Stimulated activated naive CD4-positive, alpha-beta T cell (primary cell): ENCODE data around the gene WEE2.

Experiments used
- DNase-seq, 6 experiments: peaks; one replicate each; lab custom pipeline; 2025; lab: John Stamatoyannopoulos, UW

Gene WEE2

GRCh38 chr7:141691540-141691939, 16.6 kb upstream of the WEE2 start:
- DNase-seq: no peak

- no peak for DNase-seq
Observed at GRCh38 chr7:141691961-141692360, 16.2 kb upstream of the WEE2 start.

GRCh38 chr7:141693082-141693481, 15.1 kb upstream of the WEE2 start:
- DNase-seq: no peak

- no peak for DNase-seq
Observed at GRCh38 chr7:141695803-141696289, 12.3 kb upstream of the WEE2 start.

GRCh38 chr7:141696348-141696747, 11.8 kb upstream of the WEE2 start:
- no peak for DNase-seq

- DNase-seq: no peak
Observed at GRCh38 chr7:141697211-141697871, 10.8 kb upstream of the WEE2 start.

GRCh38 chr7:141698247-141699015, 9.7 kb upstream of the WEE2 start:
- peak in 1 of 6 experiments; percentile 21 for DNase-seq

- no peak for DNase-seq
Observed at GRCh38 chr7:141699860-141700259, 8.3 kb upstream of the WEE2 start.

GRCh38 chr7:141700296-141700847, 7.8 kb upstream of the WEE2 start:
- peak in 1 of 6 experiments; percentile 21 for DNase-seq

- DNase-seq: peak in 3 of 6 experiments; percentile 4 to 35 (median 23)
Observed at GRCh38 chr7:141700848-141701371, 7.2 kb upstream of the WEE2 start.

- DNase-seq: peak; percentile 57 to 76 (median 66)
Observed at GRCh38 chr7:141701489-141702046, 6.6 kb upstream of the WEE2 start.

- peak; percentile 38 to 65 (median 50) for DNase-seq
Observed at GRCh38 chr7:141702047-141702567, 6.0 kb upstream of the WEE2 start, which contains the start of gene DENND11. Gene DENND11, minus strand, starts transcription at chr7:141702166. Its CDS starts 13 bp downstream, at chr7:141702153.

- DNase-seq: no peak
Observed at GRCh38 chr7:141702892-141703291, 5.3 kb upstream of the WEE2 start.

- no peak for DNase-seq
Observed at GRCh38 chr7:141704112-141704511, 4.0 kb upstream of the WEE2 start.

- DNase-seq: no peak
Observed at GRCh38 chr7:141704741-141705140, 3.4 kb upstream of the WEE2 start.

GRCh38 chr7:141706239-141707064, 1.7 kb upstream of the WEE2 start:
- no peak for DNase-seq

- no peak for DNase-seq
Observed at GRCh38 chr7:141709318-141709717, 1.2 kb downstream of the WEE2 start.

GRCh38 chr7:141709749-141710148, 1.6 kb downstream of the WEE2 start:
- DNase-seq: no peak

GRCh38 chr7:141710301-141710700, 2.1 kb downstream of the WEE2 start:
- DNase-seq: no peak

GRCh38 chr7:141712603-141713255, 4.6 kb downstream of the WEE2 start:
- no peak for DNase-seq

GRCh38 chr7:141713890-141714289, 5.7 kb downstream of the WEE2 start:
- no peak for DNase-seq
